Neural crest cell (in vitro differentiated cells): ENCODE results near the gene SLC37A1. TPM values are rescaled to one million over a fixed set of nuclear protein-coding genes. Genes with fewer than 3 reads are reported as not detected.
A peak's percentile ranks its signal among the peaks of the same experiment; 100 is the strongest.

Experiments used
- DNase-seq: peaks from one replicate; pipeline ENCODE4 v3.0.0; 2021; ENCODE audit warnings: low read depth, mixed read lengths, low spot score
- H3K27ac Mint-ChIP-seq: one replicate; pipeline ENCODE4 v1.8.0; 2021; ENCODE audit warnings: mild to moderate bottlenecking, mixed read lengths; ENCODE audit not compliant: unreplicated experiment
- H3K27me3 Mint-ChIP-seq: 2 replicates; pipeline ENCODE4 v1.8.0; 2021; ENCODE audit warnings: low read depth, mild to moderate bottlenecking, mixed read lengths
- H3K36me3 Mint-ChIP-seq: 2 replicates; pipeline ENCODE4 v1.8.0; 2021; ENCODE audit warnings: low read depth, mild to moderate bottlenecking, mixed read lengths
- H3K4me1 Mint-ChIP-seq: 2 replicates; pipeline ENCODE4 v1.8.0; 2021; ENCODE audit warnings: mixed read lengths
- H3K4me3 Mint-ChIP-seq: one replicate; pipeline ENCODE4 v1.8.0; 2021; ENCODE audit warnings: mild to moderate bottlenecking, mixed read lengths
- H3K9me3 Mint-ChIP-seq: 2 replicates; pipeline ENCODE4 v1.8.0; 2021; ENCODE audit warnings: mixed read lengths
- total RNA-seq: library from RNA; stranded (reverse); gene quantifications from 2 replicates; pipeline ENCODE4 v1.2.1, GENCODE V29; 2021
- TF ChIP-seq, protein P1 (sequence below): fragments of 200-600 bp; sonication (generic); conservative IDR thresholded peaks from 2 replicates; pipeline ENCODE4 v1.5.0; 2021; ENCODE audit warnings: antibody characterized with exemption, mild to moderate bottlenecking

SLC37A1 gene
- total RNA-seq, 1 donor from 2014 or later: 9.1 TPM

DNA sequence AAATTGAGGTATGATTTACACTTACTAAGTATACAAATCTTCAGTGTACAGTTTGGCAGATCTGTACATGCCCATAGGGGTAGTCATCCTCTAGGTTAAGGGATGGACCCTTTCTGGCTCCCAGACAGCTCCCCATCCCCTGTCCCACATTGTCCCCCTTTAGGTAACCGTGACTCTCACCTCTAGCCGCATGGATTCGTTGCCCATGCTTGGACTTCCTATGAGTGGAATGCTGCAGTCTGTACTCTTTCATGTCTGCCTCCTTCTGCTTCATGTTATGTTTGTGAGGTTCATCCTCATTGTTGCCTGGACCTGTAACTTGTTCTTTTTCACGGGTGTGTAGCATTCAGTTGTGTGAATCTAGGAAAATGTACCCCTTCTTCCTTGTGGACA, 20.3 kb downstream of the SLC37A1 start:
- TF ChIP-seq, protein P1, sequence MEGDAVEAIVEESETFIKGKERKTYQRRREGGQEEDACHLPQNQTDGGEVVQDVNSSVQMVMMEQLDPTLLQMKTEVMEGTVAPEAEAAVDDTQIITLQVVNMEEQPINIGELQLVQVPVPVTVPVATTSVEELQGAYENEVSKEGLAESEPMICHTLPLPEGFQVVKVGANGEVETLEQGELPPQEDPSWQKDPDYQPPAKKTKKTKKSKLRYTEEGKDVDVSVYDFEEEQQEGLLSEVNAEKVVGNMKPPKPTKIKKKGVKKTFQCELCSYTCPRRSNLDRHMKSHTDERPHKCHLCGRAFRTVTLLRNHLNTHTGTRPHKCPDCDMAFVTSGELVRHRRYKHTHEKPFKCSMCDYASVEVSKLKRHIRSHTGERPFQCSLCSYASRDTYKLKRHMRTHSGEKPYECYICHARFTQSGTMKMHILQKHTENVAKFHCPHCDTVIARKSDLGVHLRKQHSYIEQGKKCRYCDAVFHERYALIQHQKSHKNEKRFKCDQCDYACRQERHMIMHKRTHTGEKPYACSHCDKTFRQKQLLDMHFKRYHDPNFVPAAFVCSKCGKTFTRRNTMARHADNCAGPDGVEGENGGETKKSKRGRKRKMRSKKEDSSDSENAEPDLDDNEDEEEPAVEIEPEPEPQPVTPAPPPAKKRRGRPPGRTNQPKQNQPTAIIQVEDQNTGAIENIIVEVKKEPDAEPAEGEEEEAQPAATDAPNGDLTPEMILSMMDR: no peak
- Mint-ChIP-seq H3K4me3 (no peak overlapping the region), H3K4me1 (peaks cover 17% of the 10 kb centered on the region)

DNA sequence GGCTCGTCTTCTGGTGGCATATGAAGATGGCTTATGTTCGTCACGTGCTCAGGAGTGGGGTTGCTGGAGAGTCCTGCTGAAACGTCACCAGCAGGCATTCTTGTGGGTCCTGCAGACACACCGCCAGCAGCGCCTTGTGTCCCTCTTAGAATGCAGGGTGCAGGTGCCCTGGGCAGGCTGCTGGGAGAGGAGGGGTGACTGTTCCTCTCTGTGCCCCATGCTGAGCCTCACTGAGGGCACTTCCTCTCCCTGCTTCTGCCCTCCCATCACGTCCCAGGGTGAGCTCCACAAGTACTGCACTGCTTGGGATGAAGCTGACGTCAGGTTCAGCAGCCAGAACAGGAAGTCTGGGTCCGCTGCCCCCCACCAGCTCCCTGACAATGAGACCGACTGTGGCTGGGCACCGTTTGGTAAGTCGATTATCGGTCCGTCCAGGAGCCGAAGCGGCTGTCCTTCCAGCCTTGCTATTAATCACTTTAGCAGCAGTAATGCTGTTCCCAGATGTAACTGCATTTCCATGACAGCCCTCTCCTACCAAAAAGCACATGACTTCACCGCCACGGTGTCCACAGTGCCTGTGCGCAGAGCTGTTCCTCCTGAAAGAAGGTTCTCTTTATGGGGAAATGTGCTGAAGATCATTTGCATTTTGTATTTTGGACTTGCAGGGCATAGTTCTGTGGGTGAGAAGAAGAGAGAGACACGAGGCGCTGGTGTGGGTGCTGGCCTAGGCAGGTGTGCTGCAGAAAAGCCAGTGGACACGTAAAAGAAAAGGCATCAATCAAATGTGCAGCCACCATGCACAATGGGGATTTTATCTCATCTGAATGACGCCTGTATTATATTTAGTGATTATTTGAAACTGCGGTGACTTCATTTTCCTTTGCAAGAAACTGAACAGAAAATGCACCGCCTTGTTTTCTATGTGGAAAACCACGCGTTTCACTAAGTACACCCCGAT, 21.0 kb downstream of the SLC37A1 start:
- Mint-ChIP-seq H3K36me3 (no peaks in the 10 kb centered on the region), H3K4me3 (no peak overlapping the region), H3K9me3 (no peaks in the 10 kb centered on the region), H3K27me3 (no peaks in the 10 kb centered on the region), H3K4me1 (peaks cover 12% of the 10 kb centered on the region), H3K27ac (peak overlapping the region; percentile 47)
- no peak for DNase-seq
- TF ChIP-seq, protein P1: no peak

More for the DNA sequence above, 20.3 kb downstream of the SLC37A1 start:
- Mint-ChIP-seq H3K36me3 (no peaks in the 10 kb centered on the region), H3K27ac (no peak overlapping the region), H3K27me3 (no peaks in the 10 kb centered on the region), H3K9me3 (no peaks in the 10 kb centered on the region)
- DNase-seq: no peak

DNA sequence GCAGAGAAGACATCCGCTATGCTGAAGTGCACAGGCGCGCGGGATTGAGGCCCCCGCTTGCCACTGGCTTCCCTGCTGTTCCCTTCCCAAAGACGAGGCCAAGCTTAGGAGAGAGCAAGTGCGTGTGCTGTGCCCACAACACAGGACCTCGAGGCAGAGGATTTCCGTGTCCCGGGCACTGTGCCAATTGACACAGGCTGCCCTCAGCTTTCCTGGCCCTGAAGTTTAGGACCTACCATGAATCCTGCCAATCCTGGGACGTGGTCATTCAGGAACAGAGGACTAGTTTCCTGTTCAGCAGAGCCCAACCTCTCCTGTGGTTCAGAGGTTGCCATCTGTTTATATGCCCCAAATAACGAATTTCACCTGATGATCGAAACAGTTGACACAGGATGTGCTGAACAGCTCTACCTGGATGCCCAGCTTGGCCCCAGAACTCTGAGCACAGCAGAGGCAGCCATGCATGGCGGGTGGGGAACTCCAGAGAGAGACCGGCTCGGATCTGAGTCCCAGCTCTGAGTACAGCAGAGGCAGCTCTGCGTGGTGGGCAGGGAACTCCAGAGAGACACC, 22.0 kb downstream of the SLC37A1 start:
- DNase-seq: no peak
- Mint-ChIP-seq H3K9me3 (no peaks in the 10 kb centered on the region), H3K27ac (no peak overlapping the region), H3K4me1 (peaks cover 6% of the 10 kb centered on the region), H3K36me3 (no peaks in the 10 kb centered on the region), H3K4me3 (no peak overlapping the region), H3K27me3 (no peaks in the 10 kb centered on the region)
- TF ChIP-seq, protein P1: no peak

DNA sequence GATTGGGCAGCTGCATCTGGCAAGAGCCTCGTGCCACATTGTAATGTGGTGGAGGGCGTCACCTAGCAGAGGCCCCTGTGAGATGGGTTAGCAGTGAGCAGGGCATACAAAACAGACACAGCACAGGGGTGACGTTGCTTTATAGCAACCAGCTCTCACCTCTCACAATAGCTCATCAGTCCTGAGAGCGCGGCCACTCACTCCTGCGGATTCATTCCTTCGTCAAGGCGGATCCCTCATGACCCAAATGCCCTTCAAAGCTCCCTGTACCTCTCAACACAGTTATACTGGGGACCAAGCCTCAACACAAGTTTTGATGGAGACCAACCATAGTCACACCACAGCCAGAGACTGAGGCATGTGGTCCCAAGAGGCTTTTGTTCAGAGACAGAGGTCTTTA, 22.9 kb downstream of the SLC37A1 start:
- Mint-ChIP-seq H3K27me3 (no peaks in the 10 kb centered on the region), H3K9me3 (no peaks in the 10 kb centered on the region), H3K4me3 (no peak overlapping the region), H3K27ac (no peak overlapping the region), H3K4me1 (peaks cover 5% of the 10 kb centered on the region), H3K36me3 (no peaks in the 10 kb centered on the region)
- DNase-seq: no peak
- TF ChIP-seq, protein P1: no peak

DNA sequence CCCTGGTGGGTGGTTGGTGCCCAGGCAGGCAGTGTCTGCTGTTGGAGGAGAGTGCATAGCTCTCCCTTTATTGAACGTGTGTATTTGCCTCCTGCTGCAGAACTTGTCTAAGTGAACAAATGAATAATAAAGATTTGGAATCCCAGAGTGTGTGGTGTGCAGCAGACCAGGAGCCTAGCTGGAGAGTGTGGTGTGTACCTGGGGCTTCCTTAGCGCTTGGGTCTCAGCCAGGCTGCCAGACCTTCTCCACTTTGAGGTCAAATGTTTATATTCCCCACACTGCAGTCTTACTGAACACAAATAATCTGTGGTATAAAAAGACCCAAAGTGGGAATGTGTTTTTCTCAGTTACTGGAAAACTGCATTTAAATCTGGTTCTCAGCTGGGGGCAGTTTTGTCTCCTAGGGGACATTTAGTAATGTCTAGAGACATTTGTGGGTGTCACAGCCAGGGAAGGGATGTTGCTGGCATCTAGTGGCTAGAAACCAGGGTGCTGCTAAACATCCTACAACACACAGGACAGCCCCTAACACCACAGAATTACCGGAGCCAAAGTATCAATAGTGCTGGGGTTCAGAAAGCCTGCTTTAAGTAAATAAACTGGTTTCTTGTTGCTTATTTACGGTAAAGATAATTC, 23.6 kb downstream of the SLC37A1 start:
- Mint-ChIP-seq H3K4me1 (peaks cover 5% of the 10 kb centered on the region), H3K27ac (peak overlapping the region; percentile 31), H3K27me3 (no peaks in the 10 kb centered on the region), H3K36me3 (no peaks in the 10 kb centered on the region), H3K4me3 (no peak overlapping the region), H3K9me3 (no peaks in the 10 kb centered on the region)
- DNase-seq: no peak
- TF ChIP-seq, protein P1: peak; percentile 34
